HG03064 (cell line): ENCODE data around the gene PPP6R1.
"Not testable (repeated sequence)": the region's sequence is repeated elsewhere in the genome, so short reads cannot be mapped to it uniquely, and the experiment has no call there.

Experiments
- ATAC-seq: cut with Tn5 transposase; IDR thresholded peaks from one replicate; pipeline ENCODE4 v1.9.1; 2021; ENCODE audit warnings: low read depth; ENCODE audit not compliant: unreplicated experiment

The PPP6R1 gene

GRCh38 chr19:55227241-55228014 is 31.4 kb downstream of the PPP6R1 start:
- no peak for ATAC-seq

GRCh38 chr19:55226788-55227187 is 32.0 kb downstream of the PPP6R1 start:
- no peak for ATAC-seq

- no peak for ATAC-seq
Measured at GRCh38 chr19:55226273-55226672, 32.5 kb downstream of the PPP6R1 start.

GRCh38 chr19:55225415-55225958 is 33.3 kb downstream of the PPP6R1 start:
- no peak for ATAC-seq

GRCh38 chr19:55224679-55225414 is 34.0 kb downstream of the PPP6R1 start:
- not testable (repeated sequence) for ATAC-seq

- no peak for ATAC-seq
Measured at GRCh38 chr19:55224038-55224665, 34.7 kb downstream of the PPP6R1 start.

- no peak for ATAC-seq
Measured at GRCh38 chr19:55223291-55224037, 35.4 kb downstream of the PPP6R1 start.

GRCh38 chr19:55220525-55220924 is 38.3 kb downstream of the PPP6R1 start:
- ATAC-seq: no peak

GRCh38 chr19:55216461-55217198 is 42.2 kb downstream of the PPP6R1 start:
- no peak for ATAC-seq

- ATAC-seq: no peak
Measured at GRCh38 chr19:55213547-55213946, 45.3 kb downstream of the PPP6R1 start.

- no peak for ATAC-seq
Measured at GRCh38 chr19:55212447-55212846, 46.4 kb downstream of the PPP6R1 start.

GRCh38 chr19:55209693-55210472 is 48.9 kb downstream of the PPP6R1 start:
- no peak for ATAC-seq

- ATAC-seq: no peak
Measured at GRCh38 chr19:55208880-55209692, 49.7 kb downstream of the PPP6R1 start, which contains the start of gene PTPRH. TSS of gene PTPRH (minus strand) at chr19:55209501. CDS start at chr19:55209433, 68 bp downstream.

- ATAC-seq: no peak
Measured at GRCh38 chr19:55206664-55207500, 51.9 kb downstream of the PPP6R1 start.

GRCh38 chr19:55202199-55202598 is 56.6 kb downstream of the PPP6R1 start:
- not testable (repeated sequence) for ATAC-seq

GRCh38 chr19:55199620-55200204 is 59.1 kb downstream of the PPP6R1 start:
- no peak for ATAC-seq

GRCh38 chr19:55198651-55199050 is 60.2 kb downstream of the PPP6R1 start:
- ATAC-seq: no peak
